Naive thymus-derived CD8-positive, alpha-beta T cell (primary cell): ENCODE data around the gene CNGB1. TPM values are rescaled to one million over a fixed set of nuclear protein-coding genes. Genes with fewer than 3 reads are reported as not detected.
A peak's percentile ranks its signal among the peaks of the same experiment; 100 is the strongest.
"Not testable (repeated sequence)": the region's sequence is repeated elsewhere in the genome, so short reads cannot be mapped to it uniquely, and the experiment has no call there.

ENCODE experiments used
- ATAC-seq, 2 donors: fragments of 150-1000 bp; cut with Tn5 transposase in 1 of 2; sonication (Bioruptor Pico), chemical (Tn5 transposase) in 1 of 2; 1 replicate in 1 of 2; 2 replicates in 1 of 2; pipeline ENCODE4 v1.10.0; 2021; ENCODE audit warnings: mild to moderate bottlenecking in 2 of 2, moderate library complexity in 2 of 2
- POLR2A ChIA-PET: fragments of 350-600 bp; sonication (Branson Sonifier 250); formaldehyde crosslinking; loops from one replicate; lab custom pipeline; 2021; ENCODE audit warnings: antibody characterized with exemption; lab: Charles Lee
- DNase-seq, 10 donors: peaks; one replicate each; pipeline versions ENCODE4 v3.0.0 to v3.0.0-alpha.2; 2020 to 2022
- H3K27ac Mint-ChIP-seq, 10 donors: one replicate each; pipeline ENCODE4 v1.8.0; 2020 to 2022; ENCODE audit warnings: mild to moderate bottlenecking in 10 of 10, mixed read lengths in 10 of 10, moderate library complexity in 4 of 10, inconsistent platforms in 1 of 10
- H3K27me3 Mint-ChIP-seq, 5 donors: one replicate each; pipeline ENCODE4 v1.8.0; 2021 to 2022; ENCODE audit warnings: mixed read lengths in 5 of 5
- H3K36me3 Mint-ChIP-seq, 3 donors: one replicate each; pipeline ENCODE4 v1.8.0; 2020 to 2022; ENCODE audit warnings: mixed read lengths in 3 of 3, mild to moderate bottlenecking in 2 of 3, inconsistent platforms in 1 of 3
- H3K4me1 Mint-ChIP-seq, 4 donors: one replicate each; pipeline ENCODE4 v1.8.0; 2021 to 2022; ENCODE audit warnings: mixed read lengths in 4 of 4
- H3K4me3 Mint-ChIP-seq, 10 donors: one replicate each; pipeline ENCODE4 v1.8.0; 2020 to 2022; ENCODE audit warnings: mild to moderate bottlenecking in 10 of 10, mixed read lengths in 10 of 10, moderate library complexity in 6 of 10, inconsistent platforms in 1 of 10
- H3K9me3 Mint-ChIP-seq, 9 donors: one replicate each; pipeline ENCODE4 v1.8.0; 2020 to 2022; ENCODE audit warnings: mixed read lengths in 9 of 9, mild to moderate bottlenecking in 3 of 9, inconsistent platforms in 1 of 9, moderate library complexity in 1 of 9
- polyA plus RNA-seq, 3 donors: library from polyadenylated mRNA; unstranded; fragments of 300-500 nt; fragmentation: Illumina TruSeq; gene quantifications; one replicate each; pipeline ENCODE4 v1.2.3, GENCODE V29; 2021
- total RNA-seq, 8 experiments: library from RNA in 2 of 8; stranded (reverse) in 2 of 8; gene quantifications; one replicate each; pipeline ENCODE4 v1.2.3 and lab custom pipeline; 2021 to 2026

Gene CNGB1
- total and polyA plus RNA-seq, 5 experiments from 2014 or later: not detected

DNA sequence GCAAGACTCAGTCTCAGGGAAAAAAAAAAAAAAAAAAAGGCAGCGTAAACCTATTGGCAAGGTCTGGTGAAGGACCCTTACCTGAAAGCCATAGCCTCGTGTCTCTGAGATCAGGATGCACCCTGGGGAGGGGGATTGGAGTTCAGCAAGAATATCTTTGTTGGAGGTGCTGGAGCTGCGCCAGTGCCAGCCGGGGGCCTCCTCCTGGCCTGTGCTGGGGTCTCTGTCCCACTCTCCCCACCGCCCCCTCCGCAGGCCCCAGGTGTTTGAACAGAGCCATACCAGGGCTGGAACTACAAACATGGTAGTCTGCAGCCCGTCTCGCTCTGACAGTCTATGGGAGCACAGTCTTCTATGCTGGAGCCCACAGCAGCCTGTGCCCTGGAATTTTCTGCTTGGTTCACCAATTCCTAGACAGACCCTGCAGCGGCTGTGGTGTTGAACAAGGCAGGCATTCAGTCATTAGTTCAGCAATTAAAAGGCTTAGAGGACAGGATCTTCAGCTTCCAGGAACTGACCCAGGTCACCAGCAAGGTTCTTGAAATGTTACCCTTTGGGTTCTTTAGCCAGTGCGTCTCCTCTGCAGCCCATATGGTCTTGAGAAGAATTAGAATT, 126.4 kb downstream of the CNGB1 start:
- Mint-ChIP-seq H3K4me1 (peaks cover 3 to 16% (median 8%) of the 10 kb centered on the region in 4 donors), H3K27ac (no peak overlapping the region), H3K27me3 (peaks cover 0 to 4% (median 0%) of the 10 kb centered on the region in 5 donors), H3K9me3 (no peaks in the 10 kb centered on the region), H3K36me3 (no peaks in the 10 kb centered on the region), H3K4me3 (no peak overlapping the region)
- POLR2A ChIA-PET: no interaction called here
- DNase-seq (no peak), ATAC-seq (no peak)

DNA sequence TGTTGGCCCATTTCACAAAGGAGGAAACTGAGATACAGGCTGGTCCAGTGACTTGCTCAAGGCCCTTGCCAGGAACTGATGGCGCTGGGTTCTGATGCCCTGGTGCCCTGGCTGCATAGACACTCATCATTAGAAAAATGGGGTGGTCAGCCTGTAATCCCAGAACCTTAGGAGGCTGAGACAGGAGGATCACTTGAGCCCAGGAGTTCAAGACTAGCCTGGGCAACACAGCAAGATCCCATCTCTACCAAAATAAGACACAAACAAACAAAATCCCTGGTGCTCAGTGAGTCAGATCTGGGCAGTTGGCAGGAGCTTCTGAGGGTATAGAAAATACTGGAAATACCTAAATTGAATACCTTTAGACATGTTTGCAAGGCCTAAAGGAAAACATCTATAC, 127.5 kb downstream of the CNGB1 start:
- Mint-ChIP-seq H3K36me3 (no peaks in the 10 kb centered on the region), H3K9me3 (no peaks in the 10 kb centered on the region), H3K27me3 (peaks cover 0 to 4% (median 0%) of the 10 kb centered on the region in 5 donors), H3K4me3 (no peak overlapping the region), H3K4me1 (peaks cover 3 to 16% (median 8%) of the 10 kb centered on the region in 4 donors), H3K27ac (no peak overlapping the region)
- POLR2A ChIA-PET: no interaction called here
- ATAC-seq: no peak
- DNase-seq: no peak

DNA sequence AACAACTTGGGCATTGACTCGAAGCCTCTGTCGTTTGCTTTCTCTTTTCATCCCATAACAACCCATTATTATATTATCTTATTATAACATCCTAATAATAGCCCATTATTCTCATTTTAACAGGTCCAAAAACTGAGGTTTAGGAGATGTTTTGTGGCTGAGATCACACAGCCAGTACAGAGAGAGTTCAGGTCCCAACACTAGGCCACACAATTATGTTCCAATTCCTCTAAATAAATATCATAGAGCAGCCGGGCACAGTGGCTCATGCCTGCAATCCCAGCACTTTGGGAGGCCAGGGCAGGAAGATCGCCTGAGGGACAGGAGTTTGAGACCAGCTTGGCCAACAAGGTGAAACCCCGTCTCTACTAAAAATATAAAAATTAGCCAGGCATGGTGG, 128.3 kb downstream of the CNGB1 start:
- Mint-ChIP-seq H3K36me3 (no peaks in the 10 kb centered on the region), H3K4me1 (peaks cover 3 to 16% (median 8%) of the 10 kb centered on the region in 4 donors), H3K9me3 (no peaks in the 10 kb centered on the region), H3K27me3 (peaks cover 0 to 4% (median 0%) of the 10 kb centered on the region in 5 donors), H3K4me3 (no peak overlapping the region), H3K27ac (no peak overlapping the region)
- POLR2A ChIA-PET: no interaction called here
- DNase-seq: no peak
- ATAC-seq: no peak

DNA sequence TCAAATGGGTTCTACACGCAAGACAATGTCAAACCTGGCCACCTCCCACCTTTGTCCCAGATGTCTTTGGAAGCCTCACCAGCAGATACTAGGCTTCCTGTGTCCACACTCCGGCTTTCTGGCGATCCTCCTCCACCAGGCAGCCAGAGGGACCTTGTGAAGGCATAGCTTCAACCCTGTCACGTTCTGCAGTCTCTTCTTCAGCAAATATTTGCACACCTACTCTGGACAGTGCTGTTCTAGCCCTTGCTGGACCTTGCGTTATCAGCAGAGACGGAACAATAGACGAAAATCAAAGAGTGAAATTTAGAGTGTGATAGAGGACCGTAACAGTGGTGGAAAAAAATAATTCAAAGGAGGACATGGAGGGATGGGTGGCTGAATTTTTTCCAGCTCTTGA, 130.1 kb downstream of the CNGB1 start:
- H3K27me3 Mint-ChIP-seq: peaks cover 0 to 4% (median 0%) of the 10 kb centered on the region in 5 donors
- no peak overlapping the region for H3K27ac Mint-ChIP-seq
- no peak overlapping the region for H3K4me3 Mint-ChIP-seq
- no peaks in the 10 kb centered on the region for H3K9me3 Mint-ChIP-seq
- no peaks in the 10 kb centered on the region for H3K36me3 Mint-ChIP-seq
- ATAC-seq: no peak
- H3K4me1 Mint-ChIP-seq: peaks cover 3 to 6% (median 6%) of the 10 kb centered on the region in 4 donors
- POLR2A ChIA-PET: no interaction called here
- no peak for DNase-seq

DNA sequence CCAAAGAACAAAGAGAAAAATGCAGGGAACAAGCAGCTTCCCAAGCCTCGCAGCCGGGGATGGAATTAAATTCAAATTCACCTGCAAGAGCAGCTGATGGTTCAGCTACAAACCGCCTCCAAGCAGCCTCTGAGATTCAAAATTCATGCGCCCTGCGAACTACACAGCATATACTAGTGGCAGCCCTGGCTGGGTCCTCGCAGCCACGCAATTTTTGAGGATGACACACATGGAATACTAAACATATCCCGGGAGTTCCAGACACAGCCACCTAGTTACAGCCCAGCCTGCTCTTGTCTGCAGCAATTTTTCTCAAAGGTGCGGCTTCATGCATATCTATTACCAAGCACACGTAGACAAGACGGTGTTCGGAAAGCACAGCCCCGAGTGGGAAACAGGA, 132.8 kb downstream of the CNGB1 start:
- DNase-seq: no peak
- POLR2A ChIA-PET: no interaction called here
- H3K36me3 Mint-ChIP-seq: no peaks in the 10 kb centered on the region
- H3K4me1 Mint-ChIP-seq: no peaks in the 10 kb centered on the region
- H3K27me3 Mint-ChIP-seq: peaks cover 0 to 5% (median 0%) of the 10 kb centered on the region in 5 donors
- no peaks in the 10 kb centered on the region for H3K9me3 Mint-ChIP-seq
- H3K27ac Mint-ChIP-seq: no peak overlapping the region
- H3K4me3 Mint-ChIP-seq: no peak overlapping the region
- no peak for ATAC-seq

DNA sequence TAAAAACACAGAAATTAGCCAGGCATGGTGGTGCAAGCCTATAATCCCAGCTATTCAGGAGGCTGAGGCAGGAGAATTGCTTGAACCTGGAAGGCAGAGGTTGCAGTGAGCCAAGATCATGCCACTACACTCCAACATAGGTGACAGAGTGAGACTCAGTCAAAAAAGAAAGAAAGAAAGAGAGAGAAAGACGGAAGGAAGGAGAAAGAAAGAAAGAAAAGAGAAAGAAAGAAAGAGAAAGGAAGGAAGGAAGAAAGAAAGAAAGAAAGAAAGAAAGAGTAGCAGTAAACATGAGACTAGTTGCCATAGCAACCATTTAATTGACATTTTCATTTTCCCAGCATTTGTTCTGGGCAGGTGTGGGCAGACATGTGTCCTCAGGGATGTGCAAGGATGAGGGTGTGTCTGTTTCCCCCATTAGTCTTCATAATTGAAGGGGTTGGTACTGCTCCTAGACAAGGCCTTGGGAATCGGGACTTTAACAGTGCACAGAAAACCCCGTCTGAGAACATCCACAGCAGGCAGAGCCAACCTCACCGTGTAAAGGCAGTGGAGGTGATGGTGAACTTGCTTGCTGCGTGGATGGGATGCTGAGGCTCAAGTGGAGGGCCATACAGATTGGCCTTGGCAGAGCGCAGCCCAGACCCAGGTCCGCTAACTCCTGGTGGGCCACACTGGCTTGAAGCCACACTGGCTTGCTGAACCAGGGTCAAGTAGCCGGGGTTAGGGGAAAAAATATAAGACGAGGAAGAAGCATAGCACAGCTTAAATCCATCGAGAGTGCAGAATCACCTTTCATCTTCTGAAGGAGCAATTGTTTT, 133.4 kb downstream of the CNGB1 start:
- peak overlapping the region in 2 of 10 donors; percentile 51 to 59 for H3K27ac Mint-ChIP-seq
- POLR2A ChIA-PET: no interaction called here
- H3K4me3 Mint-ChIP-seq: no peak overlapping the region
- H3K9me3 Mint-ChIP-seq: no peaks in the 10 kb centered on the region
- H3K4me1 Mint-ChIP-seq: no peaks in the 10 kb centered on the region
- H3K27me3 Mint-ChIP-seq: peaks cover 0 to 5% (median 0%) of the 10 kb centered on the region in 5 donors
- no peaks in the 10 kb centered on the region for H3K36me3 Mint-ChIP-seq
- DNase-seq (no peak), ATAC-seq (no peak)

DNA sequence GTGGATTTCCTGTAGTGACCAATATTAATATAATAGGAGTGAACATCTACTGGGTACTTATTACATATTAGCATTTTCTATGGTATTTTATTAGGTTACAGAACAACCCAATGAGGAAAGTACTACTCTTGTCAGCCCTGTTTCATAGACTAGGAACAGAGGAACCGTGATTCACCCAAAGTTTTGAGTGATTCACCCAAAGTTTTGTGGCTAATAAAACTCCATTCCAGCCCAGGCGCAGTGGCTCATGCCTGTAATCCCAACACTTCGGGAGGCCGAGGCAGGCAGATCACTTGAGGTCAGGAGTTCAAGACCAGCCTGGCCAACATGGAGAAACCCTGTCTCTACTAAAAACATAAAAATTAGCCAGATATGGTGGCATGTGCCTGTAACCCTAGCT, 135.5 kb downstream of the CNGB1 start:
- H3K9me3 Mint-ChIP-seq, H3K4me1 Mint-ChIP-seq, H3K36me3 Mint-ChIP-seq, POLR2A ChIA-PET, H3K27ac Mint-ChIP-seq, DNase-seq, ATAC-seq, H3K4me3 Mint-ChIP-seq, H3K27me3 Mint-ChIP-seq: not testable (repeated sequence)

DNA sequence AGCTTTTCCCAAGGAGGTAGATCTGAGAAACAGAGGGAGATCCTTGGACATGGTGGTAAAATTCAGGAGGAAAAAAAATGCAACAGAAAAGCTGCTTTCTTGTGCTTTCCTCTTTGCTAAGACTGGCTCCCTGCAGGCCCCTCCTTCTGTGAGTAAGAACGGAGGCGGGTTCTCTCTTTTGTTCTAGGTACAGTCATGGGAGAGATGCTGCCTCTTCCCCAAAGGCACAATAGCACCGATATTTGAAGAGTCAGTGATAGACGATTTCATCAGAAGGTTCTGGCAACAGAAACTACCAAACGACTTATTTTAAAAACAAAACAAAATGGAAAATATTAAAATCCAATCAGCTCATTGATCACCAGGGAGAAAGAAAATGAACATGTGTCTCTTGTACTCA, 136.0 kb downstream of the CNGB1 start:
- POLR2A ChIA-PET: no interaction called here
- Mint-ChIP-seq H3K9me3 (no peaks in the 10 kb centered on the region), H3K4me1 (no peaks in the 10 kb centered on the region), H3K27me3 (peaks cover 0 to 4% (median 0%) of the 10 kb centered on the region in 5 donors), H3K27ac (no peak overlapping the region), H3K36me3 (no peaks in the 10 kb centered on the region), H3K4me3 (no peak overlapping the region)
- DNase-seq (no peak), ATAC-seq (no peak)

Other genes with a start within 250 kb of the CNGB1 start
- gene KATNB1, start 235.4 kb downstream of the CNGB1 start, total RNA-seq: 10 to 100 TPM; 26.1 to 27.4 TPM
- 10 to 100 TPM; 16.3 to 28.6 (median 20.1) TPM for gene KATNB1, start 235.4 kb downstream of the CNGB1 start, polyA plus RNA-seq
- gene KIFC3, start 168.6 kb downstream of the CNGB1 start, total RNA-seq: under 1 TPM; 0.36 to 0.44 TPM
- gene KIFC3, start 168.6 kb downstream of the CNGB1 start, polyA plus RNA-seq: under 1 TPM in 1 of 3 donors, not detected in 2; 0.23 TPM
- gene ZNF319, start 29.5 kb upstream of the CNGB1 start, total RNA-seq: 10 to 100 TPM; 20.2 to 21.6 TPM
- 10 to 100 TPM in 1 of 3 donors, 1 to 10 TPM in 2; 3.7 to 10.7 (median 6.0) TPM for gene ZNF319, start 29.5 kb upstream of the CNGB1 start, polyA plus RNA-seq
- gene USB1, start 30.3 kb upstream of the CNGB1 start, total RNA-seq: 10 to 100 TPM; 30.2 to 31.4 TPM
- gene USB1, start 30.3 kb upstream of the CNGB1 start, polyA plus RNA-seq: 10 to 100 TPM; 31.1 to 36.4 (median 32.8) TPM
- under 1 TPM; 0.25 to 0.36 TPM for gene MMP15, start 54.6 kb upstream of the CNGB1 start, total RNA-seq
- under 1 TPM in 1 of 3 donors, not detected in 2; 0.06 TPM for gene MMP15, start 54.6 kb upstream of the CNGB1 start, polyA plus RNA-seq
- 10 to 100 TPM; 25.3 to 30.0 TPM for gene CFAP20, start 158.3 kb upstream of the CNGB1 start, total RNA-seq
- gene CFAP20, start 158.3 kb upstream of the CNGB1 start, polyA plus RNA-seq: 10 to 100 TPM; 23.9 to 38.8 (median 27.5) TPM
- 10 to 100 TPM; 62.9 to 65.8 TPM for gene CSNK2A2, start 227.0 kb upstream of the CNGB1 start, total RNA-seq
- gene CSNK2A2, start 227.0 kb upstream of the CNGB1 start, polyA plus RNA-seq: 10 to 100 TPM in 2 of 3 donors, 1 to 10 TPM in 1; 3.5 to 12.5 (median 11.4) TPM